Keratinocyte (primary cell): Measurements from ENCODE around the gene RPS15A. TPM values are rescaled to one million over a fixed set of nuclear protein-coding genes. Genes with fewer than 3 reads are reported as not detected.
"Not testable (repeated sequence)": the region's sequence is repeated elsewhere in the genome, so short reads cannot be mapped to it uniquely, and the experiment has no call there.

Experiments
- DNase-seq: peaks from one replicate; pipeline ENCODE4 v3.0.0-alpha.2; 2011; ENCODE audit warnings: low read depth, missing footprints, low spot score
- FAIRE-seq: peaks from 2 replicates; lab custom pipeline; 2011; peaks lifted over from hg19 to GRCh38; lab: Jason Lieb, UNC
- H2AFZ ChIP-seq: 2 replicates; pipeline ENCODE4 v1.6.0; 2012; ENCODE audit warnings: low read length, control low read depth, inconsistent platforms; ENCODE audit not compliant: control insufficient read depth
- H3K27ac ChIP-seq: 2 replicates; pipeline ENCODE4 v1.5.1; 2011; ENCODE audit warnings: low read length; ENCODE audit not compliant: control insufficient read depth, insufficient read depth
- H3K27me3 ChIP-seq: 3 replicates; pipeline ENCODE4 v1.6.0; 2011; ENCODE audit warnings: low read length; ENCODE audit not compliant: control insufficient read depth, insufficient read depth; ENCODE audit errors: extremely low read depth
- H3K36me3 ChIP-seq, 2 experiments: 2 replicates in 1 of 2; 3 replicates in 1 of 2; pipeline ENCODE4 v1.5.1; 2011; ENCODE audit warnings: low read length in 2 of 2, mild to moderate bottlenecking in 1 of 2; ENCODE audit not compliant: control insufficient read depth in 2 of 2, insufficient read depth in 2 of 2; ENCODE audit errors: extremely low read depth in 1 of 2
- H3K4me1 ChIP-seq: 3 replicates; pipeline ENCODE4 v1.5.1; 2011; ENCODE audit warnings: low read length; ENCODE audit not compliant: control insufficient read depth, insufficient read depth; ENCODE audit errors: extremely low read depth
- H3K4me2 ChIP-seq: 3 replicates; pipeline ENCODE4 v1.6.0; 2011; ENCODE audit warnings: low read depth, low read length; ENCODE audit not compliant: control insufficient read depth, insufficient read depth; ENCODE audit errors: extremely low read depth
- H3K4me3 ChIP-seq, 3 experiments: fragments of 200-600 bp in 1 of 3; sonication (generic) in 1 of 3; 2 replicates in 2 of 3; 3 replicates in 1 of 3; pipeline ENCODE4 v1.5.1; 2011 to 2016; ENCODE audit warnings: low read length in 3 of 3, mild to moderate bottlenecking in 3 of 3, control low read depth in 2 of 3, inconsistent platforms in 1 of 3, low read depth in 1 of 3, mixed read lengths in 1 of 3, mixed run types in 1 of 3, moderate library complexity in 1 of 3; ENCODE audit not compliant: control insufficient read depth in 2 of 3, insufficient read depth in 2 of 3; ENCODE audit errors: extremely low read depth in 1 of 3
- H3K79me2 ChIP-seq: 2 replicates; pipeline ENCODE4 v1.6.0; 2012; ENCODE audit warnings: low read length; ENCODE audit not compliant: control insufficient read depth, insufficient read depth
- H3K9ac ChIP-seq: 3 replicates; pipeline ENCODE4 v1.6.0; 2011; ENCODE audit warnings: low read length; ENCODE audit not compliant: control insufficient read depth, insufficient read depth; ENCODE audit errors: extremely low read depth
- H3K9me1 ChIP-seq: 3 replicates; pipeline ENCODE4 v1.6.0; 2011; ENCODE audit warnings: low read length; ENCODE audit not compliant: control insufficient read depth, insufficient read depth; ENCODE audit errors: extremely low read depth
- H3K9me3 ChIP-seq: 2 replicates; pipeline ENCODE4 v1.5.1; 2012; ENCODE audit warnings: low read depth, low read length; ENCODE audit not compliant: control insufficient read depth
- H4K20me1 ChIP-seq: 3 replicates; pipeline ENCODE4 v1.6.0; 2011; ENCODE audit warnings: low read length; ENCODE audit not compliant: control insufficient read depth, insufficient read depth; ENCODE audit errors: extremely low read depth
- dilution Hi-C: fragments of 300-500 bp; cut with MboI; formaldehyde crosslinking; loops from one replicate; pipeline ENCODE4 v1.7.0; 2020; ENCODE audit warnings: low sequenced_read_pairs; ENCODE audit not compliant: extremely low pct_ligation_motif_present
- polyA plus RNA-seq, 5 experiments: library from polyadenylated mRNA; depleted of rRNA in 3 of 5; stranded (reverse) in 3 of 5; stranded (forward) in 1 of 5; unstranded in 1 of 5; fragments of >200 nt; gene quantifications; 1 replicate in 1 of 5; 2 replicates in 3 of 5; 3 replicates in 1 of 5; pipeline versions ENCODE4 v1.2.1 to v1.2.3, GENCODE V29; 2011 to 2012; ENCODE audit warnings: missing spikeins in 2 of 5, low read depth in 1 of 5, low replicate concordance in 1 of 5

RPS15A gene
- polyA plus RNA-seq, 1 donor (not counting 4 experiments of a cell fraction or from before 2014, with no cell fraction given) = 4,116 TPM

- H3K9me3 ChIP-seq, H3K9ac ChIP-seq, H3K27me3 ChIP-seq, DNase-seq, H3K27ac ChIP-seq, dilution Hi-C loops, H2AFZ ChIP-seq, H3K4me1 ChIP-seq, FAIRE-seq, H3K9me1 ChIP-seq, H3K4me3 ChIP-seq, H3K4me2 ChIP-seq: not testable (repeated sequence)
- Histone ChIP-seq H4K20me1 (peaks cover 31% of the 10 kb centered on the region), H3K79me2 (peaks cover 29% of the 10 kb centered on the region), H3K36me3 (peaks cover 18 to 30% of the 10 kb centered on the region in 2 experiments)
These were observed 9.6 kb downstream of the RPS15A start for GRCh38 chr16:18780460-18781026.

- H3K9me3 ChIP-seq, H3K27ac ChIP-seq, H3K9ac ChIP-seq, H3K4me2 ChIP-seq, H3K9me1 ChIP-seq, H3K79me2 ChIP-seq, FAIRE-seq, H3K4me1 ChIP-seq, DNase-seq, H2AFZ ChIP-seq, dilution Hi-C loops, H3K27me3 ChIP-seq, H3K4me3 ChIP-seq, H3K36me3 ChIP-seq, H4K20me1 ChIP-seq: not testable (repeated sequence)
These were observed 12.5 kb downstream of the RPS15A start for GRCh38 chr16:18777664-18778063.

- H3K4me3 ChIP-seq, H3K9me1 ChIP-seq, H3K27ac ChIP-seq, H3K79me2 ChIP-seq, H3K4me2 ChIP-seq, H3K9ac ChIP-seq, H2AFZ ChIP-seq, H3K4me1 ChIP-seq, H3K36me3 ChIP-seq, FAIRE-seq, dilution Hi-C loops, H3K9me3 ChIP-seq, H3K27me3 ChIP-seq, H4K20me1 ChIP-seq, DNase-seq: not testable (repeated sequence)
These were observed 13.8 kb downstream of the RPS15A start for GRCh38 chr16:18776334-18776733.

- dilution Hi-C loops, H3K4me3 ChIP-seq, H3K4me2 ChIP-seq, H3K27ac ChIP-seq, H3K36me3 ChIP-seq, H2AFZ ChIP-seq, H3K9me1 ChIP-seq, H3K79me2 ChIP-seq, DNase-seq, H3K27me3 ChIP-seq, H3K4me1 ChIP-seq, H3K9me3 ChIP-seq, FAIRE-seq, H4K20me1 ChIP-seq, H3K9ac ChIP-seq: not testable (repeated sequence)
These were observed 15.5 kb downstream of the RPS15A start for GRCh38 chr16:18774651-18775050.

- H3K4me3 ChIP-seq, H3K36me3 ChIP-seq, DNase-seq, H4K20me1 ChIP-seq, H3K9me3 ChIP-seq, FAIRE-seq, H3K4me2 ChIP-seq, H3K27ac ChIP-seq, H3K27me3 ChIP-seq, H3K4me1 ChIP-seq, dilution Hi-C loops, H3K9ac ChIP-seq, H3K79me2 ChIP-seq, H2AFZ ChIP-seq, H3K9me1 ChIP-seq: not testable (repeated sequence)
These were observed 18.0 kb downstream of the RPS15A start for GRCh38 chr16:18772171-18772570.
